Testis (tissue), 3 donors: ENCODE measurements around the gene DDI2. TPM values are rescaled to one million over a fixed set of nuclear protein-coding genes. Genes with fewer than 3 reads are reported as not detected.

Experiments used
- DNase-seq: peaks from one replicate; pipeline ENCODE4 v3.0.0-alpha.2; 2019
- H3K27ac ChIP-seq, 2 donors: fragments of 200-600 bp; sonication (generic); one replicate each; pipeline ENCODE4 v1.5.1; 2019
- H3K27me3 ChIP-seq: fragments of 200-600 bp; sonication (generic); one replicate; pipeline ENCODE4 v1.5.1; 2019
- H3K36me3 ChIP-seq: fragments of 200-600 bp; sonication (generic); one replicate; pipeline ENCODE4 v1.5.1; 2017; ENCODE audit warnings: low read depth; ENCODE audit errors: missing control alignments
- H3K4me1 ChIP-seq: fragments of 200-600 bp; sonication (generic); one replicate; pipeline ENCODE4 v1.5.1; 2019
- H3K4me3 ChIP-seq, 2 donors: fragments of 200-600 bp; sonication (generic); one replicate each; pipeline ENCODE4 v1.5.1; 2017 to 2019
- H3K9me3 ChIP-seq: fragments of 200-600 bp; sonication (generic); one replicate; pipeline ENCODE4 v1.5.1; 2017
- POLR2A ChIP-seq: fragments of 450-650 bp; IDR thresholded peaks from one replicate; pipeline ENCODE4 v1.6.1; 2017; ENCODE audit warnings: antibody characterized with exemption, mild to moderate bottlenecking, moderate library complexity
- WGBS, 2 donors: methylation state at CpG; one replicate each; pipeline ENCODE4 v1.1.5; 2018; 5-methylcytosine and 5-hydroxymethylcytosine counted together
- intact Hi-C: fragments of 100-400 bp; cut with DNase I; formaldehyde crosslinking; loops from one replicate; pipeline ENCODE4 v1.15.1; 2023; ENCODE audit warnings: low total_unique reads
- polyA plus RNA-seq: library from polyadenylated mRNA; stranded (reverse); fragments of 350-450 nt; fragmentation: Illumina TruSeq; extraction: RNeasy Lipid Tissue Mini Kit (QIAGEN cat#74804); gene quantifications from one replicate; pipeline ENCODE4 v1.2.3, GENCODE V29; 2014; ENCODE audit warnings: low read depth, low replicate concordance; ENCODE audit not compliant: insufficient read depth
- total RNA-seq, 2 donors: library from RNA; depleted of rRNA; stranded (reverse); fragments of >200 nt; gene quantifications; one replicate each; pipeline ENCODE4 v1.2.3, GENCODE V29; 2016
- TF ChIP-seq, protein P1 (sequence below), 3 experiments: fragments of 450-650 bp in 2 of 3; fragments of 200-600 bp in 1 of 3; sonication (generic) in 1 of 3; IDR thresholded peaks; one replicate each; pipeline ENCODE4 v1.5.1; 2016 to 2019; ENCODE audit warnings: antibody characterized with exemption in 3 of 3, mild to moderate bottlenecking in 2 of 3, moderate library complexity in 1 of 3

The DDI2 gene
- total and polyA plus RNA-seq, 3 donors from 2014 or later: 9.6 to 54.2 (median 45.2) TPM

DNA sequence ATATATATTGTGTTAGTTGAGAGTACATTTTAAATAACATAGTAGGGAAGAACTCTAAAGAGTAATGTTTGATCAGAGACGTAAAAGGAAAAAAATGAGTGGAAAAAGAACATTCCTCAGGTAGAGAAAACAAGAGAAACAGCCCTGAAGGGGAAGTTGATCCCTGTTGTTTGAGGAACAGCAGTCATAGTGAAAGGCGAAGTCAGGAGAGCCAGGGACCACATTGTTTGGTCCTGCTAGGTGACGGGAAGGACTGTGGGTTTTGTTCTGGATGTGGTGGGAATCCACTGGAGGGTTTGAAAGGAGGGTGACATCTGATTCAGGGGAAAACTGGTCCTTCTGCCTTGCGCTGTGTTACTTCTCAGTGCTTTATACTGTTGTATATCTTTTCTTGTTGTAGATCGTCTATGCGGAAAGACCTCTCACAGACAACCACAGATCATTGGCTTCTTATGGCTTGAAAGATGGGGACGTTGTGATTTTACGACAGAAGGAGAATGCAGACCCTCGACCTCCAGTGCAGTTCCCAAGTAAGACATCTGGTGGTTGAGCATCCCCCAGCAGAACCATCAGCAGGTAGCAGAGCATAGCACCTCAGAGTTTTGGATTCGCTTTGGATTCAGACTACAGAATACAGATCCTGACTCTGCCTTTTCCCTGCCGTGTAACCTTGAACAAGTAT is 9.2 kb downstream of the DDI2 start:
- no peaks in the 10 kb centered on the region for H3K27me3 ChIP-seq
- 76 to 82% methylated on average over 11 of the region's 11 CpGs for WGBS, 2 donors
- no peak overlapping the region for H3K27ac ChIP-seq
- no peak for DNase-seq
- TF ChIP-seq, protein P1, sequence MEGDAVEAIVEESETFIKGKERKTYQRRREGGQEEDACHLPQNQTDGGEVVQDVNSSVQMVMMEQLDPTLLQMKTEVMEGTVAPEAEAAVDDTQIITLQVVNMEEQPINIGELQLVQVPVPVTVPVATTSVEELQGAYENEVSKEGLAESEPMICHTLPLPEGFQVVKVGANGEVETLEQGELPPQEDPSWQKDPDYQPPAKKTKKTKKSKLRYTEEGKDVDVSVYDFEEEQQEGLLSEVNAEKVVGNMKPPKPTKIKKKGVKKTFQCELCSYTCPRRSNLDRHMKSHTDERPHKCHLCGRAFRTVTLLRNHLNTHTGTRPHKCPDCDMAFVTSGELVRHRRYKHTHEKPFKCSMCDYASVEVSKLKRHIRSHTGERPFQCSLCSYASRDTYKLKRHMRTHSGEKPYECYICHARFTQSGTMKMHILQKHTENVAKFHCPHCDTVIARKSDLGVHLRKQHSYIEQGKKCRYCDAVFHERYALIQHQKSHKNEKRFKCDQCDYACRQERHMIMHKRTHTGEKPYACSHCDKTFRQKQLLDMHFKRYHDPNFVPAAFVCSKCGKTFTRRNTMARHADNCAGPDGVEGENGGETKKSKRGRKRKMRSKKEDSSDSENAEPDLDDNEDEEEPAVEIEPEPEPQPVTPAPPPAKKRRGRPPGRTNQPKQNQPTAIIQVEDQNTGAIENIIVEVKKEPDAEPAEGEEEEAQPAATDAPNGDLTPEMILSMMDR (IDR thresholded peaks at IDR 0.05): no peak
- no peak for TF ChIP-seq POLR2A
- H3K9me3 ChIP-seq: no peaks in the 10 kb centered on the region
- H3K4me3 ChIP-seq: no peak overlapping the region
- intact Hi-C loops: no loop called here
- no peaks in the 10 kb centered on the region for H3K36me3 ChIP-seq
- peaks cover 4% of the 10 kb centered on the region for H3K4me1 ChIP-seq

DNA sequence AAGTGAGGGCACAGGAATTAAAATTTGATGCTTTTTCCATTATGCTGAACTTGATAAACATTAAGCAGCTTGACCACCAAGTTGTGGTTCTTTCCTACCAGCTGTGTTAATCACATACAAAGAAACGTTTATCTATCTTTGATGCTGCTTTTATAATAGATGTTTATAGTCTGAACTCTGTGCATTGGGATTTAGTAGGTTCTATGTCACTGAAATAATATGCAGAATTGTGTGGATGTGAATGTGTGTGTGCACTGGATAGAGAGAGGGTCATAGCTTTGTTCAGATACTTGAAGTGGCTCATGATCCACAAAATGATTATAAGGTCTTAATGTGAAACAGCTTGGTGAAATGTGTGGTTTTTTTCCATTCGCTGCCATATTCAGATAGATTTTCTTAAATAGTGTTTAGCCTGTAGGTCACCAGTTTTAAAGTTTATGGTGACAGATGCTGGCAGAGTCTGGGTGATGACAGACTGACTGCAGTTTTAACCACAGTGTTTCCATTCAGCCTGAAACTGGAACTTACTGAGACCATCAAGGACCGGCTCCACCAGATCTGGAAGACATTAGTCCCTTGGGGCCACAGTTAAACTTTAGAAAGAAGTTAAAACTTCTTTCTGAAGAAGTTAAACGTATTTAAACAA is 10.2 kb downstream of the DDI2 start:
- H3K4me3 ChIP-seq: no peak overlapping the region
- peaks cover 4% of the 10 kb centered on the region for H3K4me1 ChIP-seq
- no peak for DNase-seq
- WGBS, 2 donors: 55 to 61% methylated on average over 4 of the region's 4 CpGs
- H3K36me3 ChIP-seq: no peaks in the 10 kb centered on the region
- no peaks in the 10 kb centered on the region for H3K27me3 ChIP-seq
- H3K27ac ChIP-seq: no peak overlapping the region
- intact Hi-C loops: no loop called here
- no peak for TF ChIP-seq POLR2A
- TF ChIP-seq, protein P1 (IDR thresholded peaks at IDR 0.05): no peak
- H3K9me3 ChIP-seq: no peaks in the 10 kb centered on the region

DNA sequence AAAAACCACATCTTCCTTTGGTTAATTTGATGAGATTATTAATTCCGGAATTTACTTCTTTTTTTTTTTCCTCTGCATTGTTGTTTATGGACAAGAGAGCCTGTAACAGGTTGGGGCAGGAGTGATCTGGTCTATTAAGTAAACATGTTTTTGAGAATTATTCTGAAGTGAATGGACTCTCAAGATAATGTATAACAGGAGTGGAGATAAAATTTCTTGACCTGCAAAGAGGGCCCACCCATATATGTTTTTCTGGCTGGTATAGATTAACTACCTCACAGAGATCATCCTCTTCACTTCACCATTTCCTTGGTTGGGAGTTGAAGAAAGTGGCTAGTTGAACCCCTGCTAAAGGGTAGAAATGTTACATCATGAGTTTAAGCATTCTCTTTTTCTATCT is 10.7 kb downstream of the DDI2 start:
- TF ChIP-seq POLR2A: no peak
- TF ChIP-seq, protein P1 (IDR thresholded peaks at IDR 0.05): no peak
- Histone ChIP-seq H3K4me3 (no peak overlapping the region), H3K4me1 (peaks cover 4% of the 10 kb centered on the region), H3K36me3 (no peaks in the 10 kb centered on the region), H3K9me3 (no peaks in the 10 kb centered on the region), H3K27me3 (no peaks in the 10 kb centered on the region), H3K27ac (no peak overlapping the region)
- WGBS, 2 donors: 67 to 87% methylated on average over 1 of the region's 1 CpG
- no peak for DNase-seq
- intact Hi-C loops: no loop called here

DNA sequence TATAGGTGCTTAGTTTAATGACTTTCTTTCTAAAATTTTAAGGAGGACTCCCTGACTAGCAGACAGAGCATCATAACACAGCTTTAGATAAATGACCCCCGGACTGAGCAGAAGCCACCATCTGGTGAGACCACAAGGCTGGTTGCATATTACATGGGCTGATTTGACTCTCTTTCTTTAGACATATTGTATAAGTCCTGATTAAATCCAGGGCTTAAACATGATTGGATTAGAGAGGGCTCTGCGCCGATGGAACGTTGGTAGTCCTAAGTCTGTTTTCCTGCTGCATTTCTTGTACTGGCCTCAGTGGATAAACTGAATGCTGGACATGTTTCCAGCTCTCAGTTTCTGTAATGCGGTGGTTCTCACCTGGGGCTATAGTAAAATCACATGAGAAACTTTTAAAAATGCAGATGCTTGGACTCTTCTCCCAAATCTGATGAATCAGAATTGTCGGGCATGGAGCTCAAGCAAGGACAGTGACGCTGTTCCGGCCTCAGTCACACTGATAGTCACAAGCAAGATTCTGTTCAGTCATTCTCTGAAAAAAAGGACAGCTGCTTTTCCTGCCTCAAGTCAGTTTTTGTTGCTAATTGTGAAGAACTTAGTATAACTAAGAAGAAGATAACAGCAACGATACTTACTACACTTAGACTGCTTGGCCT is 16.6 kb downstream of the DDI2 start:
- no peak for DNase-seq
- WGBS, 2 donors: 83 to 90% methylated on average over 9 of the region's 9 CpGs
- Histone ChIP-seq H3K27ac (no peak overlapping the region), H3K27me3 (no peaks in the 10 kb centered on the region), H3K4me1 (no peaks in the 10 kb centered on the region), H3K4me3 (no peak overlapping the region), H3K9me3 (no peaks in the 10 kb centered on the region), H3K36me3 (no peaks in the 10 kb centered on the region)
- TF ChIP-seq, protein P1 (IDR thresholded peaks at IDR 0.05): no peak
- TF ChIP-seq POLR2A: no peak
- intact Hi-C loops: no loop called here
